Stimulated activated CD4-positive, alpha-beta T cell treated with anti-CD3 and anti-CD28 coated beads, Interleukin-15, amount 100 ng/mL, for 24 hours (primary cell): ENCODE data around the gene PER1.
"Not testable (repeated sequence)": the region's sequence is repeated elsewhere in the genome, so short reads cannot be mapped to it uniquely, and the experiment has no call there.

ENCODE experiments used
- DNase-seq: peaks from one replicate; pipeline ENCODE4 v3.0.0-alpha.2; 2020

PER1 gene

GRCh38 chr17:8118769-8119580 is 33.2 kb downstream of the PER1 start:
- DNase-seq = peak; percentile 92

- DNase-seq = peak; percentile 45
Measured at GRCh38 chr17:8117980-8118768, 34.0 kb downstream of the PER1 start, which contains the start of gene ALOXE3. ALOXE3 (minus strand) TSS chr17:8118514; CDS start chr17:8117990, 524 bp downstream.

GRCh38 chr17:8117367-8117979 is 34.7 kb downstream of the PER1 start:
- no peak for DNase-seq

DNA sequence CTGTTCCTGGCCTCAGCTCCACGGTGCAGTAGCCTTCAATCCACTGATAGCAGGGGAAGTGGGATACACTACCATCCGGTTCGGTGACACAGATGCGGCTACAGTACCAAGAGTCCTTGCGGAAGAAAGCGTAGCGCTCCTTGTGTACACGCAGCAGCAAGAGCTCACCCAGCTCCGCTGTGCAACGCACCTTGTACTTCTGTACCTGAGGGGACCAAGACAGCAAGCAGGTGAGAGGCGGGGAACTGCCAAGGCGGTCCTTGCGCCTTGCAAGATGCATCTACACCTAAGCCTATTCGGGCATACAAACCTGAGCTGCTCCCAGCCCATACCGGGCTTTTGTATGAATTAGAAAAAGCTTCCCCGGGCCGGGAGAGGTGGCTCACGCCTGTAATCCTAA is 35.4 kb downstream of the PER1 start:
- no peak for DNase-seq

DNA sequence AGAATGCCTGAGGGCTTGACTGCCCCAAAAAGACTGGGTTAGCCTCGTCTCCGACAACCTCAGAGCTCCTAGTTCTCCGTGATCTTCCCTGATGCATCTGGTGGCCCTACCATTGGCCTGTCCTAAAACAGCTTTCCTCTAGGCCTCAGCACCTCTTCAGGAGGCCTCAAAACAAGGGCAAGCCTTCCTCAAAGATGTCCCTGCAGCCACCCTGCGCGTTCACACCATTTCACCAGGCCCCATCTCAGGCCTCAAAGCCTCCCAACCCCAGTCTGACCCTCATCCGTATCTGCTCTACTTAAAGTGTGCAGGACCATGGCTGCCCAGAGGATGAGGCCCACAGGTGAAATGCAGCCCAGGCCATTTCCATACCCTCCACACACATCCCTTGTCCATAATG is 41.3 kb downstream of the PER1 start:
- DNase-seq = no peak

GRCh38 chr17:8110456-8110804 is 41.8 kb downstream of the PER1 start:
- DNase-seq = no peak

GRCh38 chr17:8109661-8110455 is 42.3 kb downstream of the PER1 start:
- DNase-seq = peak; percentile 86

DNA sequence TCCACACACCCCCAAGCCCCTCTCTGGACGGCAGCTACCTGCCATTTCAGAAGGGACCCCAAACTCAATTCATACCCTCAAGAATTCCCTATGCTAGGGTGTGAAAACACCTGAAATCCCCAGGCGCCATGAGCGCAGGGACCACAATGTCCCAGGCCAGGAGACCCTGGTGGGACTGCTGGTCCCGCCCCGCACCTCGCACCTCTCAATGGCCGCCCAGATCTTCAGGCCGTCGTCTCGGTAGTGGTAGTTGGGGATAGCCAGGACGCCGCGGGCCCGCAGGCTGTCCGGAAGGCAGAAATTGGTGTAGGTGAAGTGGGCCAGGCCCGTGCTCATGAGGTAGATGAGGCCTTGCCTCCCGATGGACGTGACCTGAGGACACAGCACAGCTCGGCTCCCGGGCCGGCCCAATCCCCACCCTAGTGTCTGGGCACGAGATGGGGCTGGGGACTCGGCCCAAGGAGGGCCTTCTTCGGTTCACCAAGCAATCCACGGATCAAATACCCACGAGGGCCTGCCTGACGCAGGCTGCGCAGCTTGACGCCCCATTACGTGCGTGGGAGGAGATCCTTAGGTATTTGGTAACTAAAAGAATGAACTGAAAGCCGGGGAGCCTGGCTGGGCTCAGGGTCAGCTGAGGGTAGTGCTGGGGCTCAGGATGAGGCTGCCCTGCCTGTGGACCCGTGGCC is 43.1 kb downstream of the PER1 start:
- no peak for DNase-seq

DNA sequence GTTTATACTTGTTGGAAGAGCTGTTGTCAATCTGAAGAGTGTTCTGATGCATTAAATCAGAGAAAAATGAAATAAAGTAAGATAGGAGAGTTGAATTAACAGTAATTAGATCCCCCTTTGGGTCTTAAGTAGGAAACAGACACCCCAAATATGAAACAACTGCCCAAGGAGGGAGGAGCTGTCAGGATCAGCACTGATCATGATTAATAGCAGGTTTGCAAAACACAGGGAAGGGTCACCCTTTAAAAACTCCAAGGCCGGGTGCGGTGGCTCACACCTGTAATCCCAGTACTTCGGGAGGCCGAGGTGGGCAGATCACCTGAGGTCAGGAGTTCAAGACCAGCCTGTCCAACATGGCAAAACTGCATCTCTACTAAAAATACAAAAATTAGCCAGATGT is 45.2 kb downstream of the PER1 start:
- DNase-seq = not testable (repeated sequence)

GRCh38 chr17:8105957-8106398 is 46.2 kb downstream of the PER1 start:
- no peak for DNase-seq

GRCh38 chr17:8104911-8105310 is 47.3 kb downstream of the PER1 start:
- DNase-seq = no peak

GRCh38 chr17:8103549-8103948 is 48.7 kb downstream of the PER1 start:
- DNase-seq = no peak

GRCh38 chr17:8101721-8102120 is 50.5 kb downstream of the PER1 start:
- DNase-seq = no peak

DNA sequence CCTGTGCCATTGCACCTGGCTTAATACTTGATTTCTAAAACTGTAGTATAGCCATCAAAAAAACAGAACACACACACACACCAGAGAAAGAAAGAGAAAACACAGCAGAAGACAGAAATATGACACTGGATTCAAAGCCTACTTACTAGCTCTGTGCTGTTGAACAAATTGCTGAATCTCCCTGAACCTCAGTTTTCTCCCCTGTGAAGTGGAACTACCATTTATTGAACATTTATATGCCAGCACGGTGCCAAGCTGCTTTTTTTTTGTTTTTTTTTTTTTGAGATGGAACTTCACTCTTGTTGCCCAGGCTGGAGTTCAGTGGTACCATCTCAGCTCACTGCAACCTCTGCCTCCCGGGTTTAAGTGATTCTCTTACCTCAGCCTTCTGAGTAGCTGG is 51.4 kb downstream of the PER1 start:
- DNase-seq = no peak

DNA sequence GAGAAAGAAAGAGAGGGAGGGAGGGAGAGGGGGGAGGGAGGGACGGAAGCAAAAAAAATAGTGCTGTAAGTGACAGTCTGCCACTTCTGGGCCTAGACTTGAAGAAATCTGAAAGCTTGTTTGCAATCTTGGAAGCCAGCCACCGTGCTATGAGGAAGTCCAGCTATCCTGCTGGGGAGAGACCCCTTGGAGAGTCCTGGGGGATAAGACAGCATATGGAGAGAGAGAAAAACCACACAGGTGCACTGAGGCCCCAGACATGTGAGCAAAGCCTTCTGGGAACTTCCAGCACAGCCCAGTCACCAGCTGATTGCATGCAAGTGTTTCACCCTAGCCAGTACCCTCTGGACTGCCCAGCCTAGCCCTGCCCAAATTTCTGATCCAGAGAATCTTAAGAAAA is 52.1 kb downstream of the PER1 start:
- no peak for DNase-seq

GRCh38 chr17:8096541-8096940 is 55.7 kb downstream of the PER1 start:
- no peak for DNase-seq

DNA sequence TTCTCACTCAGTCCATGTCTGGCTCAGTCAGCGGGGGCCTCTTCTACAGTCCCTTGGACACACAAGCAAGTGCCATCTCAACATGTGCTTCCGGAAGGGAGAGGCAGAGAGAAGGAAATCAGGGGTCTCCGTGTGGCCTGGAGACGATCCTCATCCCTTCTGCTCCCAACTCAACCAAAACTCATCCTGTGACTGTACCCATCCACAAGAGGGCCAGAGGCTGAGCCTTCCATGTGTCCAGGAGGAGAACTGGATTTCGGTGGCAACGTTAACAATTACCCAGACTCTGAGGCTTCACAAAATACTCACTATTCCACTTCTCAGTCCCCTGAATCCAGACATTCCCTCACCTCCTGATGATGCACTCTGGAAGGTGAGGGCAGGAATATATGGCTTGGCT is 56.8 kb downstream of the PER1 start:
- DNase-seq = no peak

DNA sequence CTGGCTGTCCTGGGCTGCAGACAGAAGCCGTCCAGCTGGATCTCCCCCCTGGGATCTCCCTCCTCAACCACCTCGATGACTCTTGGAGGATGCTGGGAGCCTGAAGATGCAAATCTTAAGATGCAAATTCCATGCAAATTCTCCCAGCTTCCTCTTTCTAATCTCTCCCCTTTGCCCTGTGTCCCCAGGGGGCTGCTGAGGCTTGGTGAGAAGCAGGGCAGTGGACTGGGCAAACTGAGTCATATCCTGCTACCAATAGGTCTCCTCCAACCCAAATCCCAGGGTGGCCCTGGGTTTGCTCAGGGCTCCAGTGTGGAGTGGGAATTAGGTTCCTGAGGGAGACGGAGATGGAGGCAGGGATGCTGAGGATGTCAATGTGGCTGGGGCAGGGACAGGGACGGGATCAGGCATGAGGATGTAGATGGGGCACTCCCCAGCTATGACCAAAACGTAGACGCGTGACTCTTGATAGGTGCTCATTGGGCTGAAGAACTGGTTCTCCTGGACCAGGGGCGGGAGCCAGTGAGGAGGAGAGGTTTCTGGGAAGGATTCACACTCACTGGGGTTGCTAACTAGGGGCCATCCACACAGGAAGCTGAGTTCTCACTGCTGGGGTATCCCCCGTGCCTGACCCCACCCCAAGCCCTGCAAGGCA is 61.0 kb downstream of the PER1 start:
- no peak for DNase-seq
